Stomach (tissue), 9 donors: Measurements from ENCODE around the gene PRKCZ. TPM values are rescaled to one million over a fixed set of nuclear protein-coding genes. Genes with fewer than 3 reads are reported as not detected.
A peak's percentile ranks its signal among the peaks of the same experiment; 100 is the strongest.

Experiments used
- DNase-seq, 2 donors: peaks; one replicate each; pipeline versions ENCODE4 v3.0.0 to v3.0.0-alpha.2; 2013 to 2019
- H3K27ac ChIP-seq, 5 donors: fragments of 200-600 bp in 4 of 5; sonication (generic) in 4 of 5; one replicate each; pipeline ENCODE4 v1.5.1; 2013 to 2019; ENCODE audit warnings: mild to moderate bottlenecking in 1 of 5, moderate library complexity in 1 of 5
- H3K27me3 ChIP-seq, 3 donors: fragments of 200-600 bp; sonication (generic); one replicate each; pipeline ENCODE4 v1.5.1; 2017 to 2019; ENCODE audit warnings: mixed run types in 1 of 3
- H3K36me3 ChIP-seq, 4 donors: fragments of 200-600 bp; sonication (generic); 1 replicate in 3 of 4; 2 replicates in 1 of 4; pipeline ENCODE4 v1.5.1; 2016 to 2019
- H3K4me1 ChIP-seq, 4 donors: fragments of 200-600 bp; sonication (generic); one replicate each; pipeline ENCODE4 v1.5.1; 2016 to 2019
- H3K4me3 ChIP-seq, 4 donors: fragments of 200-600 bp; sonication (generic) in 3 of 4; one replicate each; pipeline ENCODE4 v1.5.1; 2016 to 2019; ENCODE audit warnings: mild to moderate bottlenecking in 1 of 4
- H3K9me3 ChIP-seq, 4 donors: fragments of 200-600 bp; sonication (generic); one replicate each; pipeline ENCODE4 v1.5.1; 2016 to 2019
- CTCF ChIP-seq, 7 experiments: fragments of 450-650 bp in 4 of 7; fragments of 200-600 bp in 3 of 7; sonication (generic) in 3 of 7; IDR thresholded peaks; one replicate each; pipeline ENCODE4 v1.5.1; 2016 to 2019; ENCODE audit warnings: antibody characterized with exemption in 7 of 7, control low read depth in 2 of 7, mild to moderate bottlenecking in 1 of 7
- EP300 ChIP-seq: sonication (generic); formaldehyde crosslinking; IDR thresholded peaks from one replicate; pipeline ENCODE4 v1.6.1; 2017; ENCODE audit warnings: antibody characterized with exemption
- POLR2A ChIP-seq, 4 donors: fragments of 450-650 bp; IDR thresholded peaks; one replicate each; pipeline ENCODE4 v1.6.1; 2016; ENCODE audit warnings: antibody characterized with exemption in 4 of 4, control low read depth in 2 of 4, mild to moderate bottlenecking in 1 of 4, moderate library complexity in 1 of 4
- POLR2AphosphoS5 ChIP-seq, 3 donors: sonication (generic); formaldehyde crosslinking; IDR thresholded peaks; one replicate each; pipeline ENCODE4 v1.6.1; 2016; ENCODE audit warnings: antibody characterized with exemption in 3 of 3
- WGBS, 5 donors: extraction: QIAGEN DNeasy Blood & Tissue Kit in 3 of 5; methylation state at CpG; one replicate each; pipeline versions ENCODE4 v1.1.5 to v1.1.7; 2013 to 2018; 5-methylcytosine and 5-hydroxymethylcytosine counted together
- intact Hi-C: fragments of 100-400 bp; cut with DNase I; formaldehyde crosslinking; loops from one replicate; pipeline ENCODE4 v1.15.1; 2023; ENCODE audit warnings: low total_unique reads
- polyA plus RNA-seq, 3 donors: library from polyadenylated mRNA; stranded (reverse); fragments of 200-250 nt; gene quantifications; one replicate each; pipeline ENCODE4 v1.2.3, GENCODE V29; 2013
- total RNA-seq, 5 donors: library from RNA; depleted of rRNA; stranded (reverse); fragments of >200 nt; gene quantifications; one replicate each; pipeline versions ENCODE4 v1.1.0 to v1.2.3, GENCODE V29; 2014 to 2016
- donor health status: healthy with polysubstance abuse.
- donor health status: Bipolar disorder and iron deficiency.
- donor health status: healthy.

PRKCZ gene
- total and polyA plus RNA-seq, 8 donors: 11.1 to 55.8 (median 25.5) TPM

- no peaks in the 10 kb centered on the region for H3K9me3 ChIP-seq
- 4 to 14% (median 12%) methylated on average over 39 to 65 of the region's 65 CpGs for WGBS, 5 donors
- H3K4me1 ChIP-seq: peaks cover 43 to 54% (median 51%) of the 10 kb centered on the region in 4 donors
- H3K36me3 ChIP-seq: peaks cover 0 to 22% (median 19%) of the 10 kb centered on the region in 4 donors
- no peaks in the 10 kb centered on the region for H3K27me3 ChIP-seq
- H3K27ac ChIP-seq: peak overlapping the region; percentile 88 to 98 (median 94)
- intact Hi-C loops: no loop called here
- DNase-seq: peak; percentile 96 to 97
- H3K4me3 ChIP-seq: peak overlapping the region; percentile 45 to 64 (median 54)
- TF ChIP-seq POLR2A (IDR thresholded peaks at IDR 0.05): peak in 2 of 4 donors; percentile 38 to 41
- no peak for TF ChIP-seq EP300
- TF ChIP-seq CTCF (IDR thresholded peaks at IDR 0.05): no peak
- peak; percentile 91 to 93 (median 92) for TF ChIP-seq POLR2AphosphoS5 (IDR thresholded peaks at IDR 0.05)
Observed at GRCh38 chr1:2189459-2190425, 139.5 kb downstream of the PRKCZ start.

- Histone ChIP-seq H3K36me3 (peaks cover 0 to 14% (median 11%) of the 10 kb centered on the region in 4 donors), H3K9me3 (no peaks in the 10 kb centered on the region), H3K27me3 (no peaks in the 10 kb centered on the region), H3K27ac (peak overlapping the region; percentile 88 to 98 (median 94)), H3K4me3 (peak overlapping the region; percentile 45 to 64 (median 54)), H3K4me1 (peaks cover 47 to 60% (median 58%) of the 10 kb centered on the region in 4 donors)
- DNase-seq: no peak
- TF ChIP-seq POLR2AphosphoS5 (IDR thresholded peaks at IDR 0.05): no peak
- TF ChIP-seq POLR2A (IDR thresholded peaks at IDR 0.05): no peak
- TF ChIP-seq CTCF (IDR thresholded peaks at IDR 0.05): no peak
- no peak for TF ChIP-seq EP300
- 56 to 78% (median 67%) methylated on average over 10 to 19 of the region's 19 CpGs for WGBS, 5 donors
- intact Hi-C loops: no loop called here
Observed at GRCh38 chr1:2190491-2190976, 140.3 kb downstream of the PRKCZ start.

GRCh38 chr1:2192031-2192995 lies 142.1 kb downstream of the PRKCZ start:
- H3K4me3 ChIP-seq: peak overlapping the region in 1 of 4 donors; percentile 6
- 61 to 77% (median 73%) methylated on average over 21 to 30 of the region's 30 CpGs for WGBS, 5 donors

More at GRCh38 chr1:2192031-2192995, 142.1 kb downstream of the PRKCZ start:
- peak in 1 of 2 donors; percentile 86 for DNase-seq
- Histone ChIP-seq H3K4me1 (peaks cover 53 to 68% (median 65%) of the 10 kb centered on the region in 4 donors), H3K27me3 (no peaks in the 10 kb centered on the region), H3K36me3 (no peaks in the 10 kb centered on the region), H3K27ac (peak overlapping the region in 4 of 5 donors; percentile 88 to 98 (median 94)), H3K9me3 (no peaks in the 10 kb centered on the region)
- intact Hi-C loops: no loop called here
- TF ChIP-seq POLR2AphosphoS5 (IDR thresholded peaks at IDR 0.05) (peak in 1 of 3 donors; percentile 61), CTCF (IDR thresholded peaks at IDR 0.05) (no peak)
